ENCODE data around the gene CNGA3.

DNA sequence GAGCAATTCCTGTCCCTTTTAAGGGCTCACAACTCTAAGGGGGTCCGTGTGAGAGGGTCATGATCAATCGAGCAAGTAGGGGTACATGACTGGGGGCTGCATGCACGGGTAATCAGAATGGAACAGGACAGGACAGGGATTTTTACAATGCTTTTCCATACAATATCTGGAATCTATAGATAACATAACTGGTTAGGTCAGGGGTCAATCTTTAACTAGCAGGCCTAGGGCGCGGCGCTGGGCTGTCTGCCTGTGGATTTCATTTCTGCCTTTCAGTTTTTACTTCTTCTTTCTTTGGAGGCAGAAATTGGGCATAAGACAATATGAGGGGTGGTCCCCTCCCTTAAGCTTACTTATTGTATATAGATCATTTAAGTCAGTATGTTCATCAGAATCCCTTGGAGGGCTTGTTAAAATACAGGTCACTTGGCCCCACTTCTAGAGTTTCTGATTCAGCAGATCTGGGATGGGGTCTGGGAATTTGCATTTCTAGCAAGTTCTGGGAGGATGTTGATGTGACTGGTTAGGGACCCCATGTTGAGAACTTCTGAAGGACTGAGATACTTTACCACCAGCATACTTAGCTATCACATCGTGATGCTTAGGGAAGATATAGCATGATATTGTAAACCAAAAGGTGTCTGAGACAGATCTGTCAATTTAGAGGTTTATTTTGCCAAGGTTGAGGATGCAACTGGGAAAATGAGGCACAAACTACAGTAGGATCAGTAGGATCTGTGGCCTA lies 95.6 kb downstream of the CNGA3 start:
- TF ChIP-seq, protein P1, sequence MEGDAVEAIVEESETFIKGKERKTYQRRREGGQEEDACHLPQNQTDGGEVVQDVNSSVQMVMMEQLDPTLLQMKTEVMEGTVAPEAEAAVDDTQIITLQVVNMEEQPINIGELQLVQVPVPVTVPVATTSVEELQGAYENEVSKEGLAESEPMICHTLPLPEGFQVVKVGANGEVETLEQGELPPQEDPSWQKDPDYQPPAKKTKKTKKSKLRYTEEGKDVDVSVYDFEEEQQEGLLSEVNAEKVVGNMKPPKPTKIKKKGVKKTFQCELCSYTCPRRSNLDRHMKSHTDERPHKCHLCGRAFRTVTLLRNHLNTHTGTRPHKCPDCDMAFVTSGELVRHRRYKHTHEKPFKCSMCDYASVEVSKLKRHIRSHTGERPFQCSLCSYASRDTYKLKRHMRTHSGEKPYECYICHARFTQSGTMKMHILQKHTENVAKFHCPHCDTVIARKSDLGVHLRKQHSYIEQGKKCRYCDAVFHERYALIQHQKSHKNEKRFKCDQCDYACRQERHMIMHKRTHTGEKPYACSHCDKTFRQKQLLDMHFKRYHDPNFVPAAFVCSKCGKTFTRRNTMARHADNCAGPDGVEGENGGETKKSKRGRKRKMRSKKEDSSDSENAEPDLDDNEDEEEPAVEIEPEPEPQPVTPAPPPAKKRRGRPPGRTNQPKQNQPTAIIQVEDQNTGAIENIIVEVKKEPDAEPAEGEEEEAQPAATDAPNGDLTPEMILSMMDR (tag by site-specific recombination; IDR thresholded peaks at IDR 0.05), result no peak
- no peak for TF ChIP-seq ZFP41 (tag by site-specific recombination; IDR thresholded peaks at IDR 0.05; ENCODE audit: borderline replicate concordance)
- no peak for TF ChIP-seq ZNF610 (tag by site-specific recombination; IDR thresholded peaks at IDR 0.05; ENCODE audit: borderline replicate concordance)
- no peak for TF ChIP-seq ZNF621 (tag by site-specific recombination; IDR thresholded peaks at IDR 0.05)
- no peak for TF ChIP-seq REPIN1 (tag by site-specific recombination; IDR thresholded peaks at IDR 0.05; ENCODE audit: low read depth)
- TF ChIP-seq PRDM1 (tag by site-specific recombination; IDR thresholded peaks at IDR 0.05), result no peak
- TF ChIP-seq ZNF792 (tag by site-specific recombination; IDR thresholded peaks at IDR 0.05), result no peak
- TF ChIP-seq, protein P2, sequence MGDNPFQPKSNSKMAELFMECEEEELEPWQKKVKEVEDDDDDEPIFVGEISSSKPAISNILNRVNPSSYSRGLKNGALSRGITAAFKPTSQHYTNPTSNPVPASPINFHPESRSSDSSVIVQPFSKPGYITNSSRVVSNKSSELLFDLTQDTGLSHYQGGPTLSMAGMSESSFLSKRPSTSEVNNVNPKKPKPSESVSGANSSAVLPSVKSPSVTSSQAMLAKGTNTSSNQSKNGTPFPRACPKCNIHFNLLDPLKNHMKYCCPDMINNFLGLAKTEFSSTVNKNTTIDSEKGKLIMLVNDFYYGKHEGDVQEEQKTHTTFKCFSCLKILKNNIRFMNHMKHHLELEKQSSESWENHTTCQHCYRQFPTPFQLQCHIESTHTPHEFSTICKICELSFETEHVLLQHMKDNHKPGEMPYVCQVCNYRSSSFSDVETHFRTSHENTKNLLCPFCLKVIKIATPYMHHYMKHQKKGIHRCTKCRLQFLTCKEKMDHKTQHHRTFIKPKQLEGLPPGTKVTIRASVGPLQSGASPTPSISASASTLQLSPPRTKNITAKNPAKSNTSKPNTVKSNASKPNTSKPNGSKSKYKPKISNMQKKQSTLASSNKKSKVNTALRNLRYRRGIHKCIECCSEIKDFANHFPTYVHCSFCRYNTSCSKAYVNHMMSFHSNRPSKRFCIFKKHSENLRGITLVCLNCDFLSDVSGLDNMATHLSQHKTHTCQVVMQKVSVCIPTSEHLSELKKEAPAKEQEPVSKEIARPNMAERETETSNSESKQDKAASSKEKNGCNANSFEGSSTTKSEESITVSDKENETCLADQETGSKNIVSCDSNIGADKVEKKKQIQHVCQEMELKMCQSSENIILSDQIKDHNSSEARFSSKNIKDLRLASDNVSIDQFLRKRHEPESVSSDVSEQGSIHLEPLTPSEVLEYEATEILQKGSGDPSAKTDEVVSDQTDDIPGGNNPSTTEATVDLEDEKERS (tag by site-specific recombination; IDR thresholded peaks at IDR 0.05), result no peak
- TF ChIP-seq ZNF654 (tag by site-specific recombination; IDR thresholded peaks at IDR 0.05; ENCODE audit: low read depth), result no peak
- TF ChIP-seq, protein P3, sequence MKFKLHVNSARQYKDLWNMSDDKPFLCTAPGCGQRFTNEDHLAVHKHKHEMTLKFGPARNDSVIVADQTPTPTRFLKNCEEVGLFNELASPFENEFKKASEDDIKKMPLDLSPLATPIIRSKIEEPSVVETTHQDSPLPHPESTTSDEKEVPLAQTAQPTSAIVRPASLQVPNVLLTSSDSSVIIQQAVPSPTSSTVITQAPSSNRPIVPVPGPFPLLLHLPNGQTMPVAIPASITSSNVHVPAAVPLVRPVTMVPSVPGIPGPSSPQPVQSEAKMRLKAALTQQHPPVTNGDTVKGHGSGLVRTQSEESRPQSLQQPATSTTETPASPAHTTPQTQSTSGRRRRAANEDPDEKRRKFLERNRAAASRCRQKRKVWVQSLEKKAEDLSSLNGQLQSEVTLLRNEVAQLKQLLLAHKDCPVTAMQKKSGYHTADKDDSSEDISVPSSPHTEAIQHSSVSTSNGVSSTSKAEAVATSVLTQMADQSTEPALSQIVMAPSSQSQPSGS (tag by site-specific recombination; IDR thresholded peaks at IDR 0.05; ENCODE audit: low read depth), result no peak
- TF ChIP-seq, protein P4, sequence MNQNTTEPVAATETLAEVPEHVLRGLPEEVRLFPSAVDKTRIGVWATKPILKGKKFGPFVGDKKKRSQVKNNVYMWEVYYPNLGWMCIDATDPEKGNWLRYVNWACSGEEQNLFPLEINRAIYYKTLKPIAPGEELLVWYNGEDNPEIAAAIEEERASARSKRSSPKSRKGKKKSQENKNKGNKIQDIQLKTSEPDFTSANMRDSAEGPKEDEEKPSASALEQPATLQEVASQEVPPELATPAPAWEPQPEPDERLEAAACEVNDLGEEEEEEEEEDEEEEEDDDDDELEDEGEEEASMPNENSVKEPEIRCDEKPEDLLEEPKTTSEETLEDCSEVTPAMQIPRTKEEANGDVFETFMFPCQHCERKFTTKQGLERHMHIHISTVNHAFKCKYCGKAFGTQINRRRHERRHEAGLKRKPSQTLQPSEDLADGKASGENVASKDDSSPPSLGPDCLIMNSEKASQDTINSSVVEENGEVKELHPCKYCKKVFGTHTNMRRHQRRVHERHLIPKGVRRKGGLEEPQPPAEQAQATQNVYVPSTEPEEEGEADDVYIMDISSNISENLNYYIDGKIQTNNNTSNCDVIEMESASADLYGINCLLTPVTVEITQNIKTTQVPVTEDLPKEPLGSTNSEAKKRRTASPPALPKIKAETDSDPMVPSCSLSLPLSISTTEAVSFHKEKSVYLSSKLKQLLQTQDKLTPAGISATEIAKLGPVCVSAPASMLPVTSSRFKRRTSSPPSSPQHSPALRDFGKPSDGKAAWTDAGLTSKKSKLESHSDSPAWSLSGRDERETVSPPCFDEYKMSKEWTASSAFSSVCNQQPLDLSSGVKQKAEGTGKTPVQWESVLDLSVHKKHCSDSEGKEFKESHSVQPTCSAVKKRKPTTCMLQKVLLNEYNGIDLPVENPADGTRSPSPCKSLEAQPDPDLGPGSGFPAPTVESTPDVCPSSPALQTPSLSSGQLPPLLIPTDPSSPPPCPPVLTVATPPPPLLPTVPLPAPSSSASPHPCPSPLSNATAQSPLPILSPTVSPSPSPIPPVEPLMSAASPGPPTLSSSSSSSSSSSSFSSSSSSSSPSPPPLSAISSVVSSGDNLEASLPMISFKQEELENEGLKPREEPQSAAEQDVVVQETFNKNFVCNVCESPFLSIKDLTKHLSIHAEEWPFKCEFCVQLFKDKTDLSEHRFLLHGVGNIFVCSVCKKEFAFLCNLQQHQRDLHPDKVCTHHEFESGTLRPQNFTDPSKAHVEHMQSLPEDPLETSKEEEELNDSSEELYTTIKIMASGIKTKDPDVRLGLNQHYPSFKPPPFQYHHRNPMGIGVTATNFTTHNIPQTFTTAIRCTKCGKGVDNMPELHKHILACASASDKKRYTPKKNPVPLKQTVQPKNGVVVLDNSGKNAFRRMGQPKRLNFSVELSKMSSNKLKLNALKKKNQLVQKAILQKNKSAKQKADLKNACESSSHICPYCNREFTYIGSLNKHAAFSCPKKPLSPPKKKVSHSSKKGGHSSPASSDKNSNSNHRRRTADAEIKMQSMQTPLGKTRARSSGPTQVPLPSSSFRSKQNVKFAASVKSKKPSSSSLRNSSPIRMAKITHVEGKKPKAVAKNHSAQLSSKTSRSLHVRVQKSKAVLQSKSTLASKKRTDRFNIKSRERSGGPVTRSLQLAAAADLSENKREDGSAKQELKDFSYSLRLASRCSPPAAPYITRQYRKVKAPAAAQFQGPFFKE (tag by site-specific recombination; IDR thresholded peaks at IDR 0.05; ENCODE audit: borderline replicate concordance), result no peak
- no peak for TF ChIP-seq ZNF24 (tag by site-specific recombination; IDR thresholded peaks at IDR 0.05)
